Mammary microvascular endothelial cell (primary cell): ENCODE data around the gene ADTRP. TPM values are rescaled to one million over a fixed set of nuclear protein-coding genes. Genes with fewer than 3 reads are reported as not detected.

Experiments
- total RNA-seq: library from RNA; depleted of rRNA; stranded (reverse); fragments of >200 nt; gene quantifications from 2 replicates; pipeline ENCODE4 v1.2.3, GENCODE V29; 2015

ADTRP gene
- 1.6 and 2.6 TPM in 2 replicates for total RNA-seq

GRCh38 chr6:11778648-11779328, at the start of gene ADTRP:
ADTRP (minus strand) TSS chr6:11778803; CDS start chr6:11778759, 44 bp downstream.

Other genes with a start within 250 kb of the ADTRP start
- gene TMEM170B, start 241.1 kb downstream of the ADTRP start, total RNA-seq = 1.1 and 1.4 TPM in 2 replicates
- gene HIVEP1, start 233.5 kb upstream of the ADTRP start, total RNA-seq = 20.1 and 32.7 TPM in 2 replicates